ENCODE measurements around the gene POLR2J3.
"Not testable (repeated sequence)": the region's sequence is repeated elsewhere in the genome, so short reads cannot be mapped to it uniquely, and the experiment has no call there.

POLR2J3 gene

DNA sequence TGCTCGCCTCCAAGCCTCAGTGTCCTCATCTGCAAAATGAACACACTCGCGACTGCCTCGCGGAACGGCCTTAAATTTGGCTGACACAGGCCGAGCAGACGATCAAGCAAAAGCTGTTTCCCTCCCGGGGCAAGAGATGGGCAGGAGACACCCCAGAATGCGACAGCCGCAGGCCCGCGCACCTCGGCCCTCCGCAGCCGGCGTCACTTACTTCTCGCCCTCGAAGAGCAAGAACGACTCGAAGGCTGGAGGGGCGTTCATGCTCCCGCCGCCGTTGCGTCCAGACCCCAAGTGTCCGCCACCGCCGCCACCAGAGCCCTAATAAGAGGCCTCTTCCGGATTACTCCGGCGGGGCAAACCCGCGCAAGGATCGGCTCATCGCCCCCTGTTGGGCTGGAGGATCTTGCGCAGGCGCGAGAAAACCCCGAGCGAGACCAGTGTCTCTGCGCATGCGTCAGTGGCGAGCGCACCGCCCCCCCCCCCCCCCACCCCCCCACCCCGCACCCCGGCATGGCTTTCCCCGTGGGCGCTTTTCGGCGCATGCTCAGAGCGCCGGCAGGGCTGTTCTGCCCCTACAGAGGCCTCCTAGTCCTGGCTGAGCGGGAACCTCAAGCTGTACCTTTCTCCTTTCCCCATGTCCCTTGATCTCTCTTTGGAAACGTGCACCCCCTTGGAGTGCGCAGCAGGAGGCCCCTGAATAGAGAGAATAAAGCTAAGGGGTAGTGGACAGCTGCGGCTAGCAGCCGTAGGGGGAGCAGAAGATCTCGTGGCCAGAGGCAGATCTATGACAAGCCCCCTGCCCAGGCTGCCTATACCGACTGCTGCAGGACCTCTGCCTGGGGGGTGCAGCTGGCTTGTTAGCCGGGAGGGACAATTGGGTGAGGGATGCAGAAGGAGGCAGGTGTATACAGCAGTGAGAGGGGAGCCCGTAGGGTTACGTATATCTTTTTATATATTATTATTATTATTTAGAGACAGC, at the start of gene POLR2J3:
POLR2J3 (minus strand) TSS at position 323 of the 979 bp plus-strand sequence; CDS start at position 261, 62 bp downstream.
- not testable (repeated sequence) for DNase-seq

DNA sequence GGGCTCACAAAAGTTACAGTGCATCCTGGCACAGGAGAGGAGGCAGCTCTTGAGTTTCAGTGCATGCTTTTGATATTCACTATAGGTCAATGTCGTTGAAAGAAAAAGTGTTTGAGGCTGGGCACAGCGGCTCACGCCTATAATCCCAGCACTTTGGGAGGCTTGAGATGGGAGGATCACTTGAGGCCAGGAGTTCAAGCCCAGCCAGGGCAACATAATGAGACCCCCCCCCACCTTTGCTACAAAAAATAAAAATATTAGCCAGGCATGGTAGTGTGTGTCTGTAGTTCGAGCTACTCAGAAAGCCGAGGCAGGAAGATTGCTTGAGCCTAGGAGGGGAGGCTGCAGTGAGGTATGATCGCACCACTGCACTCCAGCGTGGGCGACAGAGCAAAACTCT, 45.7 kb upstream of the POLR2J3 start:
- not testable (repeated sequence) for DNase-seq

DNA sequence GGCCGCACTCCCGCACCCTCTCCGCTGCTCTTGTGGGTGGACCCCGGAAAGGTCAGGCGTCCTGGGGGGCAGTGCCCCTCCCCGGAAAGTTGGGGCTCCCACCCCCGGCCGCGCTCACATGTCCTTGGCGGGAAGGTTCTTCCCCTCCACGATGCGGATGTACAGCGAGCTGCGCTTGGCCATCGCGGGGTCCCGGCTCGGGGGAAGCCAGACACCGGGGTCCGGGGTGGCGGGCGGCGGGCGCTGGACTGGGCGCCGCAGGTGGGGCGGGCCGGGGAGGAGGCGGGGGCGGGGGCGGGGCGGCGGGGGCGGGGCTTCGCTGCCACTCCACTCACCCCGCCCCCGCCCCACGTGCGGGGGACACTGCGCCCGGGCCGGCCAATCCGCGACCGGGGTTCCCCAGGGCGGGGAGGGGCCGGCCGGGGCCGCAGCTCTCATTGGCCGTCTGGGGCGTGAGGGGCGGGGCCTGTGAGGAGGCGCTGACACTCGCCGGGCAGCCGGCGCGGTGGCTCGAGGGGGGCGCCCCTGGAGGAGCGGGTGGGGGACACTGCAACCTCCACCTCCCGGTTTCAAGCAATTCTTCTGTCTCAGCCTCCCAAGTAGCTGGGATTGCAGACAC, 44.2 kb upstream of the POLR2J3 start, which contains the start of gene RASA4:
RASA4 (minus strand) TSS at position 250 of the 619 bp plus-strand sequence; CDS start at position 183, 67 bp downstream.
- DNase-seq: not testable (repeated sequence)

DNA sequence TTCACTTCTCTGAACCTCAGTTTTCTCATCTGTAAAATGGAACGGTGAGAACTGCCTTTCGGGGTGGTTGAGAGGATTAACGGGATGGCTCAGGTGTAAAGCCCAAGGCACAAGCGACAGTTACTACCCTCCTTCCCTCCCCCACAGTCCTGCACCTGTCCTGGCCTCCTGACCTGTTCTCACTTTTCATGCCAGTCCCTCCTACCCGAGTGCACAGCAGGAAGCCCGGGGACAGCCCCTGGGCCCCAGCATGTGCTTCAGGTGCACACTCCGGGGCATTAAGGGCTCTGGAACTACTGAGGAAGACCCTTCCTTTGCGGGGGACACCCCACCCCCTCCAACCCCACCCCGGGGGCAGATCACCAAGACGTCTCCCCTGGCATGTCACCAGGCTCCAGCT, 43.5 kb upstream of the POLR2J3 start:
- not testable (repeated sequence) for DNase-seq

DNA sequence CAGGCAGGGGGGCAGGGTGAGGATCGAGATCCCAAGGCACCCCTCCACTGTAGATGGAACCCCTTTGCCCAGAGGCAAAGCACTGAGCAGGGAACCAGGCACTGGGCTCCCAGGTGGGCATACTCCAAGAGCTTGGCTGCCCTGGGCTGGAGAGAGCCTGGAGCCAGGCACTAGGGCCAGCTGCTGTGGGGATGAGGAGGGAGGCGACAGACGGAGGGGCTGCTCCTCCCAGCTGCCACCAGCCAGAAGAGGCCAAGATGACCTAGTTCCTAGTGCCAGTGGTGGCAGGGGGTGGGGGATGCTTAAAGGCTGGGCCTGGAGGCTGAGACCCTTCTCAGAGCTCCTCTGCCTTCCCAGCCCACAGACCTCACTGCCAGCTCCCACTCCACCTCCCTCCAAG, 42.5 kb upstream of the POLR2J3 start:
- not testable (repeated sequence) for DNase-seq

DNA sequence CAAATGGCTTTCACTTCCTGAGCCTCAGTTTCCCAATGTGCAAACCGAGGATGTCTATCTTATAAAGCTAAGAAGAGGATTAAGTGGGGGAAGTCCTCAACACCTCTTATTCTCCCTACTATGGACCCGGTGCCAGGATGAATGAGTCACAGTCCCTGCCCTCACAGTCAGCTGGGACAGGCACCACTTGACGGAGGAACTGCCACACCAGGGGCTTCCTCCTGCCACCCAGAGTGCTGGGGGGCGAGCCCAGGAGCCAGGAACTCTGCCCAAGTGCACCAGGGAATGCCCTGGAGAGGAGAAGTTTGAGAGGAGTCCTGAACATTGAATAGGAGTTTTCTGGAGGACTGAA, 41.9 kb upstream of the POLR2J3 start:
- not testable (repeated sequence) for DNase-seq

DNA sequence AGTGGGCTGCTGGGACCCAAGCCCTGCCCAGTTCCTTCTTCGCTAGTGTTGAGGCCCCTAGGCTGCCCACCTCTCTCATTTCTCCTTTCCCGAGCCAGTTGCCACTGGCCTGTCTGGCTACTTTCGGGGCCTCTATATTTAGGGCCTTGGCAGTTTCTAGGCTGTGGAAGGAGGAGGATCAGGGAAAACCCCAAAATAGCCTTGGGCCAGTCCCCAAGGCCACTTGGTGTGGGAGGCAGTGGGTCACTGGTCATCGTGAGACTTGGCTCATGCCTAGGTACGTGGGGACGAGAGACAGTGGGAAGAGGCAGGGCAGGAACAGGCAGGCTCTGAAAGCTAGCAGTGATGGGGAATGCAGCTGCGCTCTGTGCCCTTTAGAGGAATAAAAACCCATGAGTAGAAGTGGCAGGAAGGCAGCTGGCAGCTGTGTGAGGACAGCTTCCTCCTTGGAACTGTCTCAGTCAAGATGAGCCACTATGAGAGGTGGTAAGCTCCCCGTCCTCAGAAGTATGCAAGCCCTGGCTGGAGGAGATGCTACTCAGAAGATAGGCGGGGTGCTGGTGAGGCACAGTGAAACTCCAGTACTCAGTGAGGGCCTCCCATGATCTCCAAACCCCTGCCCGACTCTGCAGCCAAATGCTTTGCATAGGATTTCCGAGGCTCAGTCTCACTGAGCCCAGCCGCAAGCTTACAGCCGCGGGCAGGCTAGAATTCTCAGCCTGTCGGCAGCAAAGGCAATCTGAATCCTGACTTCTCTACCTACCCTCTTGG, 41.4 kb upstream of the POLR2J3 start:
- DNase-seq: not testable (repeated sequence)

DNA sequence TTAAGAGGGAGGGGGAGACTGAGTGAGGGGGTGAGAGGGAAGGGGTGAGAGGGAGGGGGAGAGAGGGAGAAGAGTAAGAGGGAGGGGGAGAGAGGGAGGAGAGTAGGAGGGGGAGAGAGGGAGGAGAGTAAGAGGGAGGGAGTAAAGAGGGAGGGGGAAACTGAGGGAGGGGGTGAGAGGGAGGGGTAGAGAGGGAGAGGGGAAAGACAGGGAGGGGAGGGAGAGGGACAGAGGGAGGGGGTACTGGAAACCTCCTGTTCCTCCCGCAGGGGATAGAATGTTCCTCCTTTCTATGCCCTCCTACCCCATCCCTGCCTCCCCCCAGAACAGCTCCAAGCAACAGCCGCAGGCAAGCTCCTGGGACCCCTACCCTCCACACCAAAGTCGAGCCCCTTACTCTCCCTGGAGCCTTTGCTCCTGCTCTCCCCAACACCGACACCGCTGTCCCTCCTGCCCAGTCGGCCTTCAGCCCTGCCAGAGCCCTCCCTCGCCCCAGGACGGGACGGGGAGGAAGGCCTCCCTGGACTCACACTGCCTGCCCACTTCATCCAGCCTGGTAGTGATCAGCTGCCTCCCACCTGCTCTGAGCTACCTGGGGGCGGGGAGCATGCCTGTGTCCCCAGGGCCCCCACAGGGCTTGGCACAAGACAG, 39.4 kb upstream of the POLR2J3 start:
- not testable (repeated sequence) for DNase-seq

DNA sequence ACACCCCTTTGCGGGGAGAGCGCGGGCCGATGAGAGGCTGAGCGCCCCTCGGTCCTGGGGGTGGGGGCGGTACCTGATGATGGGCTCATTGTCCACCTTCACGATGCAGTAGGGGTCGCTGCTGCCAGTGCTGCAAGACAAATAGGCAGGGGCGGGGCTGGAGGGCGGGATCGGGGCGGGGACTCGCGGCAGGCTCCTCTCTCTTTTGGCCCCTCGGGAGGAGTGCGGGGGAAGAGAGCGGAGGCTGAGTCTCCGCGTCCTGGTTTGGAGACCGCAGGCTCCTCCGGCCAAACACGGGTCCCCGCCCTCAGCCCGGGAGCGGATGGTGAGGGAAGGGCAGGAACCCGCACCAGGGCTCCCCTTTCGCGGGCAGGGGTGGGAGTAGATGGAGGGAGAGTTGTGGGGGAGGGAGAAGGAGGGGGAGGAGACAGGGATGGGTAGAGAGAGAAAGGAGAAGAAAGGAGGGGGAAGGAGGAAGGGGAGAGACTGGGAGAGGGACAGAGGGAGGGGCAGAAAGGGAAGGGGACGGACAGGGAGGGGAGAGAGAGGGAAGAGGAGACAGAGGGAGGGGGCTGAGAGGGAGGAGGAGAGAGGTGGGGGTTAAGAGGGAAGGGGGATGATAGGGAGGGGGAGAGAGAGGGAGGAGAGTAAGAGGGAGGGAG, 38.8 kb upstream of the POLR2J3 start:
- DNase-seq: not testable (repeated sequence)

DNA sequence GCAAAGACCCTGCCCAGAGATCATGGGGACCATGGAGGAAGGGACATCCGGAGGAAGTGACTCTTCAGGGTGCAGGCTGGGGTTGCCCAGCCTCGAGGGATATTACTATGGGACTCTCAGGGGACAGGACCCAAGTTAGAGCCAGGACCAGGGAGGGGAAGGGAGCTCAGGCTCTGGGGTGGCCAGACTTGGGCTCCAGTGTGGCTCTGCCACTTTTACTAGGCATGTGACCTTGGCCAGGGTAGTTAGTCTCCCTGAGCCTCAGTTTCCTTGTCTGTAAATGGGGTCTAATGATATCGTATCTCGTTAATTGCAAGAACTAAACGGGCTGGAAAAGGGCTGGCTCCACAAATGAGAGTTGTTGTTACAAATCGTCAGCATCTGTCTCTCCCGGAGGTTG, 38.1 kb upstream of the POLR2J3 start:
- DNase-seq: not testable (repeated sequence)

DNA sequence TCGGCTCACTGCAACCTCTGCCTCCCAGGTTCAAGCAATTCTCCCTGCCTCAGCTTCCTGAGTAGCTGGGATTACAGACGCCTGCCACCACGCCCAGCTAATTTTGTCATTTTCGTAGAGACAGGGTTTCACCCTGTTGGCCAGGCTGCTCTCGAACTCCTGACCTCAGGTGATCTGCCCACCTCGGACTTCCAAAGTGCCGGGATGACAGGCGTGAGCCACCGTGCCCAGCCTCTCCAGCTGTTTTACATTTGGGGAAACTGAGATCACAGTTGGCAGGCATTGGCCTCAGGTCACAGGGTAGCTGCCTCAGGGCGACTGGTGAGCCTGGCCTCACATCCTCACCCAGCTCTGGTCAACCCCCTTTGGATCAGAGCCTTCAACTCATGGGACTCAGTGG, 37.4 kb upstream of the POLR2J3 start:
- not testable (repeated sequence) for DNase-seq

DNA sequence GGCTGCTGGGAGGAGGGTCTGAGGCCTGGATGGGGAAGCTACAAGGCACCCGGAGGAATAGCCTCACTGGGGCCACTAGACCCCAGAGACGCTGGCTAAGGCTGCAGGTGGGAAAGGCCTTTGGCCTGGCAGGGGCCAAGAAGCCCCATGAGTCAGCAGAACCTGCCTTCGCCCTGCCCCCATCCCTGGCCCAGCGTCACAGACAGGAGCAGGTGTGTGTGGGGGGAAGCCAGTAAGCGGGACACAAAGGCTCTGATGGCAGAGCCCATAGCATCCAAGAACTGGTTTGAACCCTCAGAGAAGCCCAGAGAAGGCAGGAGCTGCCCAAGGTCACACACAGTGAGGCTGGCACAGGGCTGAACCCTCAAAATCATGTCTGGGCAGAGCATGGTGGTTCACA, 34.5 kb upstream of the POLR2J3 start:
- DNase-seq: not testable (repeated sequence)

DNA sequence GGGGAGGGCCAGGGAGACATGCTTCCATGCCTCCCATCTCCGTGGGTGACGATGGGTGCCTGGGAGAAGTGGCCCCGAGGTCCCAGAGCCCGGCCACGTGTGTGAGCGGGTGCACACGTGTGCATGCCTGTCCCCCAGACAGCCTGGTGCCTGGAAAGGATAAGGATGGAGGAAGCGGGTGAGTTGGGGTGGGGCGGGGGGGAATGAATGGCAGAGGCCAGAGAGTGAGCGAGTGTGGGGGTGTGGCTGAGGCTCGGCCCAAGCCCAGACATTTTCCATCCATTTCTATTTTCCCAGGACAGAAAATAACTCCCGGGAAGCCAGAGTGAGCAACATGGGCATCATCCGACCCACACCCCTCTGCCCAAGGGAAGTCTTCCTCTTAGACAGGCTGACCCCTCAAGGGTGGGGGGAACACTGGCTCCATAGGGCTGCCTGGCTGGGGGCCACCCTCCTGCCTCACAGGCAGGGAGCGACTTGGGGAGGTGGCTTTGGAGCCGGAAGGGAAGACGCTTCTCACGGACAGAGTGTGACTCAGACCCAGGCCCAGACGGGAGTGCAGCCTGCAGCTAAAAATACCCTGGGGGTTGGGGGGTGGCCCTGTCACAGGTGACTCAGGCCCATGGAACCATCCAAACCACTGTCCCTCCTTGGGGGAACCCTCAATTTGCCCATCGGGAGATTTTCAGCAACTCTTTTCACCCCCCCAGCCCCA, 32.2 kb upstream of the POLR2J3 start:
- DNase-seq: not testable (repeated sequence)

DNA sequence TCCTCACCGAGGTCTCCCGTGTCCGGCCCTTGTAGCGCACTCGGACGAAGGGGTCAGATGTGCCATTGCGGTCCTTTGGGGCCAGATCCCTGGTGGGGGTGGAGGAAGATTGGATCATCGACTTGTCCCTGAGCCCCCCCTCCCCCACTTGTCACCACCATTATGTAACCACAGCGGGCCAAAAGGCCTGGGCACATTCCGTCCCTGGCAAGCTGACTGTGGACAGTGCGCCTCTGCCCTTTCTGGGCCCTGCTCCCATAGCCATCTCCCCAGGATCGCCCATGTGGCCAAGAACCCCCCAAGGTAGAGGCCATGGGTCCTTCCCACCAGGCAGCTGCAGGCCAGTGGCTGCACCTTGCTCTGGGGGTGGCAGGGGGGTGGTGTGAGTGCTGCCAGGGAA, 29.9 kb upstream of the POLR2J3 start:
- not testable (repeated sequence) for DNase-seq

DNA sequence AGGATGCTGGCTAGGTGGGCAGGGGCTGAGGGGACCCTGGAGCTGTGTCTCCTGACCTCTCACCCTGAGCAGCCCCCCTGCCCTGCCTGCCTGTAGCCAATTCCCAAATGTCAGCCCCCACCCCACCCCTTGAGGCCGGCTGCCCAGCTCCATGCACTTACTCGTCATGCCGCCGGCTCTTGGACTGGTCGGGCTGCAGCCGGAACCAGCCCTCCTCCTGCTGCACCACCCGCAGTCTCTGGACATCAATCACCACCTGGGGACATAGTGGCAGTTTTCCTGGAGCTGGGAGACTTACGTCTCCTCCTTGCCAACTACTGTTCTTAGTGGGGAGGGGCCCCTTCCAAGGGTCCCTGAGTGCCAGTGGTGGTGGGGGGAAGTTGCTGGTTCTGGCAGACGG, 27.3 kb upstream of the POLR2J3 start:
- DNase-seq: not testable (repeated sequence)

DNA sequence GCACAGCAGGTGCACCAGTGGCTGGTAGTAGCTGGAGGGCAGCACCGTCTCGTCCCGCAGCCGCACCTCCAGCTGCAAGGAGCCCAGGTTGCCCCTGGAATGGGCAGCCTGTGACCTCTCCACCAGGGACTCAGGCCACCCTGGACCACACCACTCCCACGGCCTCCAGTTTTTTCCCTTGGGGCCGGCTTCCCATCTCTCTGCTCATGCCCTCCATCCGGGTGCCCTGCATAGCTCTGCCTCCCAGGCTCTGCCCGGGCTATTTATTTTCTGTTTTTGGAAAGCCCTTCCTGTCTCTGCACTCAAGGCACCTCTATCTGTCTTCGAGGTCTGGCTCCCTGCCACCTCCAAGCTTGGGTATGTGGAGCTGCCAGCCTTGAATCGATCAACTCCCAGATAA, 23.7 kb upstream of the POLR2J3 start:
- not testable (repeated sequence) for DNase-seq

DNA sequence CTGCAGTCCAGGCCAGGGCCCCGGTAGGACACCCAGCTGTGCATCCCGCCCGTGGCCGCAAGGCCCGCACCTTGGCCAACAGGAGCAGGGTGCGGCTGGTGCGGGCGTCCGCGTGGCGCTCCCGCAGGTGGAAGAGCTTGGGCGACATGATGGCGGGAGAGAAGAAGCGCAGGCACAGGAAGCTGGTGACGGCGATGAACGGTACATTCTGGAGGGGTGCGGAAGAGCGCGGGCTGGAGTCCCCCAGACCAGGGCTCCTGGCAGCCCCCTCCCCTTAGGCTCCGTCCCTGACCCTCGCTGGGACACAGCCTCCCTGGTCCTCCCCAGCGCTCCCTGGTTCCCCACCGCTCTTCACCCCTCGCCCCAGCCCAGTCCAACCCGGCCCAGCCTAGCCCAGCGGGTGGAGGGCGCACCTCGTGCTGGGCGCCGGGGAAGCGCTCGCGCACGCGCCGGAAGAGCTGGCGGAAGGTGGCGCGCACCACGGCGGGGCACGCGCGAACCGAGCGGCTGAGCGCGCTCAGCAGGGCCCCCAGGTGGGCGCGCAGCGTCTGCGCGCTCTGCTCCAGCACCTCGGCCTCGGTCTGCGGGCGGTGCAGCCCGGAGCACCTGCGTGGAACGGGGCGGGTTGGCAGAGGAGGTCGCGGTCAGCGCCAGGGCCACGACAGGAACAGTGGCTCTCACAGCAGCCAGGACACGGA, 21.4 kb upstream of the POLR2J3 start:
- DNase-seq: not testable (repeated sequence)

DNA sequence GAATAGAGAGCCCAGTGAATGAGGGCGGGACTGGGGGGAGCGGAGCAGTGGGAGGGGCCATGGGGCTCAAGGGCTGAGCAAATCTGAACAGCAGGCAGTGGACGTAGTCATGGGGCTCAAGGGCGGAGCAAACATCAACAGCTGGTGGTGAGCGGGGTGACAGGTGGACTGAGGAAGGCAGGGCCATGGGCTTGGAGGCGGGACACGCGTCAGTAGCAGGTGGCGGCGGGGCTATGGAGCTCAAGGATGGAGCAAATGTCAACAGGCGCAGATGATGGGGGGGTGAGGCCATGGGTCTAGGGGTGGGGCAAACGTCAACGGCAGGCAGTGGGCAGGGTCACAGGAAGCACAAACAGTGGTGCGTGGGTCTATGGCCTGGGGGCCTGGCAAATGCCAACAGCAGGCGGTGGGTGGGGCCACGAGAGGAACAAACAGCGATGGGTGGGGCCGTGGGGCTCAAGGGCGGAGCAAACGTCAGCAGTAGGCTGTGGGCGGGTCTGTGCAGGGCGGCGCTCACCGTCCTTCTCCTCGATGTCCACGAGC, 20.2 kb upstream of the POLR2J3 start:
- DNase-seq: not testable (repeated sequence)

DNA sequence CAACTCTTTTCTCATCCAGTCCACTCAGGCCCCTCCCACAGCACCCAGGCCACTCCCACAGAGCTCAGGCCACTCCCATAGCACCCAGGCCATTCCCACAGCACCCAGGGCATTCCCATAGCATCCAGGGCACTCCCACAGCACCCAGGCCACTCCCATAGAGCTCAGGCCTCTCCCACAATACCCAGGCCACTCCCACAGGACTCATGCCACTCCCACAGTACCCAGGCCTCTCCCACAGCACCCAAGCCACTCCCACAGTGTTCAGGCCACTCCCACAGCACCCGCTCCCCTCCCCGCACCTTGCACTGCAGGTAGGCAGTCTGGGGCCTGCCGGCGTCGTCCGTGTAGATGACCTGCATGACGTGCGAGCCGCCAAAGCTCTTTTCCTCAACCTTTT, 17.5 kb upstream of the POLR2J3 start:
- not testable (repeated sequence) for DNase-seq

DNA sequence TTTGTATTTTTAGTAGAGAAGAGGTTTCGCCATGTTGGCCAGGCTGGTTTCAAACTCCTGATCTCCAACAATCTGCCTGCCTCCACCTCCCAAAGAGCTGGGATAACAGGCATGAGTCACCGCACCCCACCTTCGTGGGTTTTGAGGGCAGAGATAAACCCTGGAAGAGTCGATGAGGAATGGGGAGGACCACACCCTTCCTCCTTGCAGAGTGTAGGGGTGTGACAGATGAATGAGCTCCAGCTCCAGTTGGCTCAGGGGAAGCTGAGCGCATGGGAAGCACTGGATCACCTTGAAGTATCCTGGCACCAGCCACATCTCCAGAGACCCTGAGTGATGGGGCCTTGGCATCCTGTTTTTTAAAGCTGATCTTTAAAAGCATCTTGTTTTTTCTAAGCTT, 11.1 kb upstream of the POLR2J3 start:
- not testable (repeated sequence) for DNase-seq

Measured in GF-D8 (cell line).